GM21360 (cell line): ENCODE measurements around the gene MYH7.

Experiments
- ATAC-seq: cut with Tn5 transposase; IDR thresholded peaks from one replicate; pipeline ENCODE4 v1.9.1; 2021; ENCODE audit warnings: mild to moderate bottlenecking, moderate library complexity; ENCODE audit not compliant: unreplicated experiment

MYH7 gene

DNA sequence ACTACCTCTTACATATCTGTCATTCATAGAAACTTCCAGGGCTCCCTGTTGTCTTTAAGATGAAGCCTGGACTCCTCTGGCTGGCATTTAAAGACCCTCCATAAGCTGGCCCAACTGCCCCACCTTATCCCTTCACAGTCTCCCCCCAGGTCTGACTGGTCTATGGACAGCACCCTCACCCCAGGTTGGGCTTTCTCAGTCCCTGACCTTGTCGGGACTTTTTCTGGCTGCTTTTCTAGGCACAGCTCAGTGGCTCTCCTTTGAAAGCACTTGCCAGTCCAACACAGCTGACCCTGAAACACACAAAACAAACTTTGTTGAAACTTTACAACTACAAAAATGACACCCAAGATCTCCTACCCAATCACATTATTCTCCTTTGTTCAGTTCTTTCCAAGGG is 13.9 kb upstream of the MYH7 start:
- ATAC-seq, result no peak

DNA sequence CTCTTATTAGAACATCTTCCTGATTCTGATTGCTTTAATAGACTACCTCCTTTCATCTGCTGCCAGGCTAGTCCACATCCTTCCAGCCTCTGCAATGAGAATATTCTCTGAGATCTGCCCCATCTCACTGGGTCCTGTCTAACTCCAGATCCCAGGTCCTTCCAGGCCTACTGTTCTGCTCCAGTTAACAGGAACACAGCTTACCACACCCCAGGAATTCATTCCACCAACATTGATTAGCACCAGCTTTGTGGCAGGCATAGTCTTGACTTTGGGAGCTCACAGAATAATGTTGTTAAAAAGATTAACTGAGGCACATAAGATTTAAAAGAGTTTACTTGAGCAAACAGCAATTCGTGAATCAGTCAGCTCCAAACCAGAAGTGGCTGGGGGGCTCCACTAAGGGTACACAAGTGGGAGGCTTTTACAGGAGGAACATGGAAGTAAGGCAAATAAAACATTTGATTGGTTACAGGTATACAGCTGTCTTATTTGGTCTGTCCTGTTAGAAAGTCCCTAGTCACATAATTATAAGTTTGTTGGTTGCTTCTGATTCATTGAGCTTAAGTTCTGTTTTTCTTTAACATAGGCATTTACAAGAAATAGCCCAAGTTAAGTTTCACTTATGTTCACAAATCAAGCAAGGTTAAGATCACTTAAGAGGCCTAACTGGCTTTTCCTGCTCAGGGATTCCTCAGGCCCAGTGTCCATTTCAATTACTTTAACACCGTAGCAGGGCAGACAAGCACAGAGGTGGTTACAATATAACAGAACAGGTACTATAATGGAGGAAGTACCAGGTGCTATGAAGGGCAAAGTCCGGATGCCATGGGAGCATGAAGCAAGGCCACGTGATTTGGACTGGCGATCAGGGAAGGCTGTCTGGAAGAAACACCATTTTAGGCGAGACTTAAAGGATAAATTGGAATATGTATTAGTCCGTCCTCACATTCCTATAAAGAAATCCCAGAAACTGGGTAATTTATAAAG is 12.2 kb upstream of the MYH7 start:
- ATAC-seq, result no peak

DNA sequence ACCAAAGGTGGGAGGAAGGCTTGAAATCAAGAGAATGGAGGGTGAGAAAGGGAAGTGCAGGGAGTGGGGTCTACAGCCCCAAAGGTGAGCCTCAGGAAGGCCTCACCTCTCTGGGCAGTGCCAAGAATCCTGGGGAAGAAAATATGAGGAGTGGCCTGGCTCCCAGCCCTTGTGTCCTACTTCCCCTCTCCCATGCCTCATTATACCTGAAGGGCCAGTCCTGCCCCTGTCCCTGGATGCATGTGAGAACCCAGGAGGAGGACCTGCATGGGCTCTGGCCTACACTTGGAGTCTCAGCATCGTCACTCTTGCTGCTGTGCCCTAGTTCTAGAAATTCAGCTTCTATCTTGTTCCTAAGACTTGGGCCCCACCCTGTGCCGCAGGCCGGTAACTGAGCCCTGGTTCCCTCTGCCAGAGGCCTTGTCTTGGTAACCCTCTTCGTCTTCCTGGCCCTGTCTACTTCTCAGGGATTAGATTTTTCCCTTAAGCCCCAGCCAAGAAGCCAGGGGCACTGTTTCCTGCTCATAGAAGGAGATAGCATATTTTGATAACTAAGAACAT is 10.9 kb upstream of the MYH7 start:
- no peak for ATAC-seq

DNA sequence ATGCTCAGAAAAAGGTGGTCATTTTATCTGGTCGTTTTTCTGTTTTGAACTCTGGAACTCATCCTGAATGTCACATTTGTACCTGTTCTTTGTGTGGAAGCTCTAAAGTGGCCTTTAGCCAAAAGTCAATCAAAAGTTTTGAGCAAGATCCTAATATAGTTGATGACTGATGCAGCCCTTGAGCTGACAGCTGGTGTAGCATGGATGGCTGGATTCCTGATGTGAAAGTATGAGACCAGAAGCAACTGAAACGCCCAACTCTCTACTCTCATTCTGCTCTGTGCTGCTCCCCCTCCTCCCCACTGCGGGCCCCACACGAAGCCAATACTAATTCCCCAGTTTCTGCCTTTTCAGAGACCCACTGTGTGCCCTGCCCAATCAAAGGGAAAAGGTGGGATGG is 10.3 kb upstream of the MYH7 start:
- no peak for ATAC-seq

DNA sequence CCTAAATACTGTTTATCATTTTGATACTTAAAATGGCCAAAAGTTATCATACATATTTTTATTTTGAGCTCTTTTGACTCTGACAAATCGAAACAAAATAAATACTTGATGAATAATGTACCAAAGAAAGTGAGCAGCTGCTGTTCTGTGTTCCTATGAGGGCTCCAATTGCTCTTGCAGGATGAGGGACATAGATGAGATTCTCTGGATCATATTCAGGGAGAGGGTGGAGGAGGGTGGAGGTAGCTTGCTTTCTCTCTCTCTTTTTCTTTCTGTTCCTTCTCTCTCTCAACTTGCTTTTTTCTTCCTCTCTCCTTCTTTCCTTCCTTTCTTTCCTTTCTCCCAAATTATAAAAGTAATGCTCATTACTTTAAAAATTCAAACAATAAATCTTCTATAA is 8.9 kb upstream of the MYH7 start:
- no peak for ATAC-seq

DNA sequence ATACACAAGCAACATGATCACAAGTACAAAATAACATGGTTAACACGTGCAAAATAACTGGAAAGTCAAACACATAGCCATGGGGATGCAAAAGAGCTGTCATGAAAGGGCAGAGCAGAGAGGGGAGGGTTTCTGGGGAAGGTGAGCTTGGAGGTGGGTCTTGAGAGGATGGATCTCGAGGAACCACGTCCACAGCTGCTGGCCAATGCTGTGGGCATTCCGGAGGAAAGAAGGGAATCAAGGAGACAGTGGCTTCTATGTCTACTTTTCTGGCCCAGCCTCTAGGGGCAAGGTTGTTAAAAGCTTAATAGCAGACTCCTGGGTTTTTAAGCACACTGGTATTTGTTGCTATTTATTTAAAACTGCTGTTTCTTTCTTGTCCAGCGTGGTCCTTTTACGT is 8.4 kb upstream of the MYH7 start:
- no peak for ATAC-seq

DNA sequence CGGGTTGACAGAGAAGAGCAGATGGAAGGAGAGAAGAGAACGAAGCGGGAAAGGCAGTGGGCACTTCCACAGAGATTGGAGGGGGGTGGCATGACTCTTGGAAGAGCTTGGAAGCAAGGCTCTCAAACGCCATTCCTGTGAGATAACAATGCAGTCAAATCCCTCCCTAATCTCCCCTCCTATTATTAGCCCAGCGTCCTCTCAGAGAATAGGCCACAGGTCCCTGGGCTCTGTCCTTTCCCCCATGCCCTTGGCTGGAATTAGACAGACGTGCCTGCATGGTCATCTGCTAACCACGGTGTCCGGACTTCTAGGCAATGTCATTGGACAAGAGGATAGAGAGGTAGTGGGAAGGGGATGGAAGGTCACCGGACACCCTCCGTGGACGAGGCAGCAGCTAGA is 8.0 kb upstream of the MYH7 start:
- no peak for ATAC-seq

DNA sequence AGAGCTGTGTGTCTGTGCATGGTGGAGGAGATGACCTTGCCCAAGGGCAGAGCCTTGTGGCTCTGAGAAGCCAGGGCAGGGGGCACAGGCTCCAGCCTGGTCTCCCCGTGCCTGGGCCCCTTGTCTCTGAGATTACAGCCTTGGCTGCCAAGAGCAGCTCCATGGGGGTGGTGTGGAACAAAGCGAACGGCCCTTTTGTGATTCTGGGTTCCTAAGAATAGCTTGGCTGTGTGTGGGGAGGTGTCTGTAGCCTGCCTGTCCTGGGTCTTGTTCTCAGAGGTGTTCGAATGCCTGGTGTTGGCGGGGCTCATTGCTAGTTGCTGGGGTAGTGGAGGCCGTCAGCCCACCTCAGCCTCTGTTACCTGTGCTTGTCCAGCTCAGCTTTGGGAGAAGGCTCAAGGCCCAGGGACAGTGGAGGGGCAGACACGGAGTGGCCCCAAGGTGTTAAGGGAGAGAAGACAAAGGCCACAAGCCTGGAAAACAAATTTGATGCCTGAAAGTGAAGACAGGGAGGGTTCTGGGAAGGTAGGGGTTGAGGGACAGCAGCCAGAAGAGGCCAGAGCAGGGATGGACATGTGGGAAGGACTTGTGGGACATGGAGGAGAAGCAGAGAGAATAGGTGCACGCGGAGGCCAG is 7.4 kb upstream of the MYH7 start:
- ATAC-seq, result no peak

DNA sequence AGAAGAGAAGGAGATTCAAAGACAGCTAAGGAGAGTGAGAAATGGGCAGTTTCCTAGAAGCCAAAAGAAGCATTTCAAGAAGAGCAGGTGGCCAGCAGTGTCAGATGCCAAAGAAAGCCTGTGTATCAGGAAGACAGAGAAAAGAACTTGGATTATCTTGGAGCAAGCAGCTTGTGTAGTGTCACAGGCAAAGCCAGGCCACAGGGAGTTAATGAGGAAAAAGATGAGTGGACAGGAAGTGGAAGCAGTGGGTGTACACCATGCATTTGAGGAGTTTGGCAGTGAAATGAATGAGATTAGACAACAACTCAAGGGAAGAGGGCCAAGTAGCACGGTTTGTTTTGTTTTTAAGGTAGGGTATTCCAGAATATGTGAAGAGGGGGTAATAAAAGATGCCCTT is 5.6 kb upstream of the MYH7 start:
- ATAC-seq, result no peak

DNA sequence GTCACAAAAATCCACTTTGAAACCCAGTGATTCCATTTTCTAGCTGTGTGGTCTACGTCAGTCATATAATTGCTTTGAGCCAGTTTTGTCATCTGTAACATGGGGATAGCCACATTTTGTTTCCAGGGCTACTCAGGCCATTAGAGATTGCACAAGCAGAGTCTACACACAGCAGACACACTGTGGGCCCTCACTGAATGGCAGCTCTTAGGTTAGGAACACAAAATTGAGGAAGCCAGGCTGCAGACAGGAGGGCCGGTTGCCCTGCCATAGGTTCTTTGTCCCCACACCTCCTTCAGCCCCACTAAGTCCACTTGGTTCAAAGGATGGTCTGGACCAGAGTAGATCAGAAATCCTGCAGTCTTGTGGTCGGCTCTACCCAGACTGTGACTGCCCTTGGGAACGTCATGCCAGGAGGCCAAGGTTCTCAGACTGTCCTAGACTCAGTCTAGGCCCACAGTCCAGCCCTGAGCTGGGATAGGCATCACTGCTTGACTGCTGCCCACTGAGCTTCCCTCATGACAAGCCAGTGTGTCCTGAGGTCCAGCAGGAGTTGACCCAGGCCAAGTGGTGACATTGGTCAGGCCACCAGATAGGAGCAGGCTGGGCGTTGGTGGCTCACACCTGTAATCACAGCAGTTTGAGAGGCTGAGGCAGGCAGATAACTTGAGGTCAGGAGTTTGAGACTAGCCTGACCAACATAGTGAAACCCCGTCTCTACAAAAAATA is 3.8 kb upstream of the MYH7 start:
- no peak for ATAC-seq

DNA sequence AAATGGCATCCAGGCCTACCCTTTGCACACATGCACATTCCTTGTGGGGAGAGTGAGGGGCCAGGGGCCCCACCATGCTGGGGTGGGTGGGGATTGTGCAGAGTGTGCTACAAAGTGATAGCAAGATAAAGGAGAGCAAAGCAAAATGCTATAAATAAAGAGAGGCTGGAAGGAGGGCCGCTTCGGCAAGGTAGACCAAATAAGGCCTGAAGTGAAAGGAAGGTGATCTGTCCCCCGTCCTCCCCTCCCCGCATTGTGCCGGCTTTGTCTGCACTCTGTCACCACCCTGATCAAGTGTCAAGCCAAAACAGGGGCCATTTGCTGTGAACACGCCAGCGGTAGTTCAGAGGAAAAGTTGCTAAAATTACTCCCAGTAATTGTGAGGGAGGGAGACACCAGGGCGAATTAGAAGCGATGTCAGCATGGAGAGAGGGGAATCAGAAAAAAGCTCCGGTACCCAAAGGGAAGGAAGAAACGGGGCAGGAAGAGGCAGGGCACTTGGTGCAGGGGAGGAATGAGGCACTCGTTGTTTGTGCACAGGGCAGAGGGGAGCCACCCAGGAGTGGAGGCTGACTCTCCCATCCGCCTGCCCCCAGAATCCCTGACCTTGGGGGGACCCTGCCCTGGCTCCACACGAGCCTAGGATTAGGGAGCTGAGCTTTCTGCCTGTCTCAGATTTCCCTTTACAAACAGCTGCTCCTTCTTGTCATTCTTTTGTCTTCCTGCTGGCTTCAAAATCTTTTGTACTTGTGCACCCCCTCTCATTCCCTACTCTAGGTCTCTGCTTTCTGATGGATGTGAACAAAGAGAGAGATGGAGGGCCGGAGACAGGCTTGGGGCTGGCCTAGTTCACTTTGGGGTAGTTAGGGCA is 2.9 kb upstream of the MYH7 start:
- ATAC-seq, result no peak

DNA sequence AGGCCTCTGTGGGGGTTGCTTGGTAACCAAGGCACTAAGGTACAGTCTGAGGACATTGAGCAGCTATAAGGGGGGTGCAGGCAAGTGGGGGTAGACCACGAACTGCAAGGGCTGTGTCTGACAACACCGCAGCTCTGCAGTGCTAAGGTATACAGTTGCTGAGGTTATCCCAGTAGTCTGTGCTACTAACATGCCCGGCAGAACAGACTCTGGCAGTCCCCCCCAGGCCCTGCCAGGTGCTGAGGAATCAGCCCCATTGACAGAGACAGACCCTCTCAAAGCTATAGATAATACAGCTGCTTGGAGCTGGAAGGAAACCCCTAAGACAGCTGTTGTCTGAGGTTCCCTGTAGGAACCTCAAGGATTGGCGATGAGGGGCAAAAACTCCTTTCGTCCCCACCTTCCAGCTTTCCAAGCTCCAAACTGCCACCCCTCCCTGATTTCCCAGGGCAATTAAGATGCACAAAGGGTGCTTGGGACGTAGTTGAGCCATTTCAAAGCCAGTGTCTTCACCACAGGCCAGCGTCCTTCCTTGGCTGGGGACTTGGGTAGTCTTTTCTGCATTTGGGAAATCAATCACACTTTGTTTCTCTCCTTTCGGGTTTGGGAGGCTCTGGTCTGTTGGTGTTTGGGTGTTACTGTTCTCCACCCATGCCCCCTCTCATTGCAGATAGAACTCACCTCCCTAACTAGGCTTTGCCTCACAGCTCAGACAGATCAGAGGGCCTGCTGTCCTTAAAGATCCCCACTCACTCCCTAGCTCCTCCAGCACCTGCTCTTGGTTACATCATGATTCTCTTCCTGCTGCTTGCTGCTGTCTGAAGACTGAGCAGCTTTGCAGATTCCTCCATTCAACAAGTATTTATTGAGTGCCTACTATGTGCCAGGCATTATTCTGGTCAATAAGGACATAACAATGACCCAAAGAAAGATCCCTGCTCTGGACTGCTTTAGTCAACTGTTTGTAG is 2.0 kb upstream of the MYH7 start:
- ATAC-seq, result no peak

DNA sequence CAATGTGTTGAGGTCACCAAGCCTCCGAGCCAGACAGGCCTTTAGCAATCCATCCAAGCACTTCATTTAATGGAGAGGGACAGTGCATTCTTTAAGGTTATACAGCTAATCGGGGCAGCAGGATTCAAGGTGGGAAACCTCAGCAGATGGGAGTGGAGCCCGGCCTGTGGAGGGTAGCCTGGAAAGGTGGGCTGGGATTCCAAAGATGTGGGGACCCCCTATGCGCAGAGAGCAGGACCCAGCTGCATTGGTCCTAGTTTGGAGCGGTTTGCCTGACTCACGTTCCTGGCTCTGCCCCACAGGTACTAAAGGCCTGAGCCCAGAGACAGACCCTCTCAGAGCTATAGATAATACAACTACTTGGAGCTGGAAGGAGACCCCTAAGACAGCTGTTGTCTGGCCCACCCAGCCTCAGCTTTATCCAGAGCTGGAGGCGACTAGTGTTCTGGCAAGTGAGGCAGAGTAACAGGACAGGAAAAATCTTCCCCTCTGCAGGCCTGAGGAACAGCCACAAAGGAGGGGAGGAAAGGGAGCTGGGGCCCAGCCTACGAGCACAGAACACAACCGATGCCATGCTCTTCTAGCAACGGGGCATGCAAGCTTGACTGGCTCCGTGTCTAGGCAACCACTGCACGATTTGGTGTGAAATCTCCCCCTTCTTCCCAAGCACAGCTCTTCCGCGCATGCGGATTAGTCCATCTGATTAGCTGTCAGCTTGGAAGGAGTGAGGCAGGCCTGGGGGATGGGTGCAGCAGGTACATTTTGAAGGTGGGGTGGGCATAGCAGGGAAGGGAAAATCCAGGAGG is 1.1 kb upstream of the MYH7 start:
- ATAC-seq, result no peak

DNA sequence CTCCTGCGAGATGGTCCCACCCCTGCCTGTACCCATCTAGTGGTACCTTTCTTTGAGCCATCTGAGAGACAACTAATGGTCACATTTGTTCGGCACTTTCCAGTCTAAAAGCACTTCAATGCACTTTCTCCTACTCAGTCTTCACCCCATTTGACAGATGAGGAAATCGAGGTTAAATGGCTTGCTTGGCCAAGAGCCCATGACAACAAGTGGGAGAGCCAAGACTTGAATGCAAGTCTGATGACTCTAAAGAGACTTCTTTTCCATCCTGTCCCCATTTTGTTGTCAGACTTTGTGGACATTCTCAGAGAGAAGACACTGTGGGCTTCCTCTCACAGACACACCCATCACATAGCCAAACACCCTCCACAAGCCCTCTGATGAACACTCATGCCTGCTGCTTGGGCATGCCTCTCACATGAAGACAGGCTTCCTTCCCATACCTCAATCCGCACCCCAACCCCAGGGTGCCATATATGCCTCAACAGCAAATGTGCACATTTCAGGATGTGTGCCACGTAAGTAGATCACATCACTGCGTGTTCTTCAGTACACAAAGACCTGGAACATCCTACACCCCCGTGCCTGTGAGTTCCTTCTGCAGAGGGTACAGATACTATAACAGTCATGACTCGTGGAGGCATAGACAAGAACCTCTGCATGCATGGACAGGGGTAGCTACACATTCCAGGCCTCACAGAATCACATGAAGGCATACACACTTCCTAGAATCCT is 805 bp downstream of the MYH7 start:
- no peak for ATAC-seq

DNA sequence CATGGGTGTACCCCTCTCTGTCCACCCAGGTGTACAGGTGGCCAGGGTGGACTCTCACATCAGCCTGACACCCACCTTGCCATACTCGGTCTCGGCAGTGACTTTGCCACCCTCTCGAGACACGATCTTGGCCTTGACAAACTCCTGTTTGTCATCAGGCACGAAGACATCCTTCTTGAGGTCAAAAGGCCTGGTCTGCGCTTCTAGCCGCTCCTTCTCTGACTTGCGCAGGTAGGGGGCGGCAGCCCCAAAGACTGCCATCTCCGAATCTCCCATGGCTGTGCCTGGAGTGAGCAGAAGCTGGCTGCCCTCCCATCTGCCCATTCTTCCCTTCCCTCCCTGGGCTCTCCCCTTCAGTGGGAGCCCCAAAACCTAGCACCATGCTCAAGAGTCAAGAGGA is 2.0 kb downstream of the MYH7 start:
- ATAC-seq, result no peak

DNA sequence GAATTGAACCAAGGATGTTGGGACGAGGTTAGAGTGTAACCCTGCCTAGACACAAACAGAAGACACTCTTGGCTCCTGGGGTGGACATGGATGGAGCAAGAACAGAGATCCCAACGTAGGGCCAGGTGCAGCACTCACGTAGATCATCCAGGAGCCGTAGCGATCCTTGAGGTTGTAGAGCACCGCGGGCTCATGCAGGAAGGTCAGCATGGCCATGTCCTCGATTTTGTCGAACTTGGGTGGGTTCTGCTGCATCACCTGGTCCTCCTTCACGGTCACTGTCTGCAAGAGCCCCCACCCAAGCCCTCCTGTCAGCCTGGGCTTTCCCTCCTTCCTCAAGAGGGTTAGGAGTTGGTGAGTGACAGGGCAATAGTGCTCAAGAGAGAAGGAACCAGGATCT is 2.5 kb downstream of the MYH7 start:
- ATAC-seq, result no peak

DNA sequence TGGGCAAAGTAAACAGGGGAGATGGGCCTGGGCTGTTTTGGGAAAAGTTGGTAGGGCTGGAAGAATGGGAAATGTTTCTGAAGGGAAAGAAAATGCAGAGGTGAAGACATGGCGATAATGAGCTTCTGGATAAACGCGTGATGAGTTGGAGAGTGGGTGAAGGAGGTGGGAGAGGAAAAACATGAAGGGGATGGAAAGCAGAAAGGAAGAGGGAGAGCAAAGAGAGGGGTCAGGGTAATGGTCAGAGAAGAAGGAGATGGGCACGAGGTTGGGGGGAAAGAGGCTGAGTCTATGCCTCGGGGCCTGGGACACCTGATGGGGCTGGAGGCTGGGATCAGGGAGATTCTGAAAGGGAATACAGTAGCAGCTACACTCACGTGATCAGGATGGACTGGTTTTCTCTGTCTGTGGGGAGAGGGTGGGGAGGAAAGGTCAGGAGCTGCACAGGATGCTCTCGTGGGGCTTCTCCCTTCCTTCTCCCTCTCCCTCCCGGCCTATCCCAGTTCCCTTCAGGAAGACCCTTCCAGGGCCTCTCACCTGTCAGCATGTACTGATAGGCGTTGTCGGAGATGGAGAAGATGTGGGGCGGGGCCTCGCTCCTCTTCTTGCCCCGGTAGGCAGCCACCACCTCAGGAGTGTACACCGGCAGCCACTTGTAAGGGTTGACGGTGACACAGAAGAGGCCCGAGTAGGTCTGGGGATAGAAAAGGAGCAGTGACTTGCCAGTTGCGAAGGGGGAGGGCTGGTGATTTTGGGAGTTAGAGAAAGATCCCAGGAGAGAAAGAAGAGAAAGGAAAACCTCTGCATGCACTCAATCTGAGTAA is 3.1 kb downstream of the MYH7 start:
- ATAC-seq, result no peak
